SIG-M5 treated with dmso at 0.1 percent for 504 hours (cell line): ENCODE results near the gene ST14.
"Not testable (repeated sequence)": the region's sequence is repeated elsewhere in the genome, so short reads cannot be mapped to it uniquely, and the experiment has no call there.

ENCODE experiments used
- DNase-seq: peaks from one replicate; lab custom pipeline; 2025; ENCODE audit not compliant: unreplicated experiment; lab: John Stamatoyannopoulos, UW

ST14 gene

GRCh38 chr11:130223291-130223971 lies 63.8 kb downstream of the ST14 start:
- DNase-seq = no peak

GRCh38 chr11:130227373-130227772 lies 67.8 kb downstream of the ST14 start:
- no peak for DNase-seq

- not testable (repeated sequence) for DNase-seq
These were observed 73.9 kb downstream of the ST14 start for GRCh38 chr11:130233486-130233885.

GRCh38 chr11:130233888-130234287 lies 74.3 kb downstream of the ST14 start:
- DNase-seq = not testable (repeated sequence)

DNA sequence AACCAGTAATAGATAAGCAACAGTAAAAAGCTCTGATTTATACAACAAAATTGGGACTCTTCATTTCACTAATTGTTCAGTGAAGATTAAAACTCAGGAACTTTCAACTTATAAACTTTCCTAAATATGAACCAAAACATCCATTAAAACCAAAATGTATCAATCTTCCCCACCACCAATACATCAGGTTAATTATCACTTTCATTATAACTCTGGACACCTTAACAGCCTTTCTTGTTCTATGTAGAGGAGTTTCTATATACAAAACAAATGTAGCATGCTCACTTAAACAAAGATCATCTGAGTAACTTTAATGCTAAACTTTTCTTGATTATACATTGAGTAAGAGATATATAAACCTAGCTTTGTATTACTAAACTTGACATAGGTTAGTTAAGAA lies 74.7 kb downstream of the ST14 start:
- DNase-seq = no peak

GRCh38 chr11:130237282-130238006 lies 77.9 kb downstream of the ST14 start:
- no peak for DNase-seq

GRCh38 chr11:130241713-130242112 lies 82.1 kb downstream of the ST14 start:
- DNase-seq = no peak

DNA sequence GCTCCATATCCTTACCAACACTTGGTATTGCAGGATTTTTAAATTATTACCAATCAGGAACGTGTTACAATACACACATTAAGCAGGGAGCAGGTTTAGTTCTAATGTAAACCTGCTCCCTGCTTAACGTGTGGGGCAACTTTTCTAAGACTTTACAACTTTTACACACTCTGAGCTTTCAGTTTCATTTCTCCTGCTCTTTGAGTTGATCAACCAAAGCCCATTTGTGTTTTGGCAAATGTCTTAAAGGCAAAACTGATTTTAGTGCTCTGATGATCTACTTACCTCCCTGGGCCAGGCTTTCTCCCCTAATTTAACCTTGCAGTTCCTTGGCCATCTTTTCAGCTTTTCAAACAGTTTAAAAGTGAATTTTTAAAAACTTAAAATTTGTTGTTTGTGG lies 84.2 kb downstream of the ST14 start:
- DNase-seq = peak; percentile 6

DNA sequence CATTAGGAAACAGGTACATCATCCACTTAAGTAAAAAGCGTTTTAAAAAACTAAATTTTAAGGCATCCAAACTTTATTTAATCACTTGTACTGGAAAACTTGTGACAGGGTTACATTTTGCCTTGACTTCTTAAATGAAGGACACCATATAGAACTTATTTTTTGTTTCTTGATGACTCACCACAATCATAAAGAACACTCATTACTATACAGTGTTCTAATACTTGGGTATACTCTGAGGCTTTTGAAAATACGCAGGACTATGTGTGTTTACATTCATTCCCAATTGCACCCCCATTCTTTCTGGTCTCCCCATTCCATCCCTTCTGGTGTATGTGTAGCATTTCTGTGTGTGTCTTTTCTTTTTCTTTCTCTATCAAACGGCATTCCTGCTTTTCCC lies 85.3 kb downstream of the ST14 start:
- DNase-seq = no peak

DNA sequence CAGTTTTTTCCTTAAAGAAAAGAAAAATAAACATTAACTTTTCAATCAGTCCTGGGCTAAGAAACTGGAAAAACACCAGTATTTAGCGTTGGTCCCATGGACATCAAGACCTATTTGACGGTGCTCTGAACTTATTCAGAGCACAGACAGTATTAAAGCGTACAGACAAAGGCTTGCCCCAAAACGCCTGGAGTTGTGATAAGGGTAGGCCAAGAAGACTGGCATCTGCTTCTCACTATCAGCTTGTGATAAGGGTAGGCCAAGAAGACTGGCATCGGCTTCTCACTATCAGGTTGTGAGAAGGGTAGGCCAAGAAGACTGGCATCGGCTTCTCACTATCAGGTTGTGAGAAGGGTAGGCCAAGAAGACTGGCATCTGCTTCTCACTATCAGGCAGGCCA lies 85.8 kb downstream of the ST14 start:
- not testable (repeated sequence) for DNase-seq

DNA sequence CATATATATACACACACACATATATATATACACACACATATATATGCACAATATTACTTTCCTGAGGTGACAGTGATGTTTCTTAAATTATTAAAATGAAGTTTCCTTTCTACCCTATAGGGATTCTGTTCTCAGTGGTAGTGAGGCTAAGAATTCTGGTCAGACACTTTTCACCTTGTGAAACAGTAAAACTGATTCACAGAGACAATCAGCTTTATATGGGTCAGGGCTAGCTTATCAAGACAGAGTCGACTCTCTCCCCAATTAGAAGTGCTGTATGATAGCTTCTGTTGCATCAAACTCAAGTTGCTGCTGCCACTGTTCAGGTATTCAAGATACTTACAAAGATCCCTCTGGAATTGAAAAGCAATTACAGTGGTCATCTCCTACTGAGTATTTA lies 86.7 kb downstream of the ST14 start:
- DNase-seq = no peak

DNA sequence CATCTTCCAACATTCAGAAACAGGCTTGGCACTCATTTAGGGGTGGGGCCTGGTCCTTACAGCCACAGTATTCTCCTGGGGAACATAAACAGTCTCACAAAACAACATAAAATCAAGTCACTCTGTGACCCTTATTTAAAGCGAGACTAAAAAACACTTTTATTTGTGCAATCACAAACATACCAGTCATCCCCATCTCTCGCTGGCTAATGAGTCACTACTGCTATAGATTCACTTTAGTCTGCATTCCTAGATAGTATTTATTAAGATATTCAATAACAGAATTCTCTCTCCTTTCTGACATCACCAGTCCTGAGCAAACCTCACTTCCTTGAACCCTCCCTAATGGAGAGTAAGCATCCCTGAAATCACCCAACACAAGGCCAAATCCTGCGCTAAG lies 87.2 kb downstream of the ST14 start:
- DNase-seq = no peak

- no peak for DNase-seq
These were observed 87.7 kb downstream of the ST14 start for GRCh38 chr11:130247319-130247718.

DNA sequence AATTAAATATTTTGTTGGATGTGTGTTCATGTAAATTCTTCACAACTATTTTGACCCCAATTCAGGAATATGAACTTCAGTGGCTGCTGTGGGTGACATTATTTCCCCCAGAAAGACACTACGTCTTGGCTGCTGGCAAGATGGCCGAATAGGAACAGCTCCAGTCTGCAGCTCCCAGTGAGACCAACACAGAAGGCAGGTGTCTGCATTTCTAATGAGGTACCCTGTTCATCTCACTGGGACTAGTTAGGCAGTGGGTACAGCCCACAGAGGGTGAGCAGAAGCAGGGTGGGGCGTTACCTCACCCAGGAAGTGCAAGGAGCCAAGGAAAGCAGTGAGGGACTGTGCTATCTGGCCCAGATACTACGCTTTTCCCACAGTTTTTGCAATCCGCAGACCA lies 89.8 kb downstream of the ST14 start:
- DNase-seq = no peak

DNA sequence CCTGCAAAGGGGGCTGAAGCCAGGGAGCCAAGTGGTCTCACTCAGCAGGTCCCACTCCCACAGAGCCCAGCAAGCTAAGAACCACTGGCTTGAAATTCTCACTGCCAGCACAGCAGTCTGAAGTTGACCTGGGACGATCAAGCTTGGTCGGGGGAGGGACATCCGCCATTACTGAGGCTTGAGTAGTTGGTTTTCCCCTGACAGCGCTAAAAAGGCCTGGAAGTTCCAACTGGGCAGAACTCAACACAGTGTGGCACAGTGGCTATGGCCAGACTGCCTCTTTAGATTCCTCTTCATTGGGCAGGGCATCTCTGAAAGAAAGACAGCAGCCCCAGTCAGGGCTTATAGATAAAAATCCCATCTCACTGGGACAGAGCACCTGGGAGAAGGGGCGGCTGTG lies 90.3 kb downstream of the ST14 start:
- not testable (repeated sequence) for DNase-seq

DNA sequence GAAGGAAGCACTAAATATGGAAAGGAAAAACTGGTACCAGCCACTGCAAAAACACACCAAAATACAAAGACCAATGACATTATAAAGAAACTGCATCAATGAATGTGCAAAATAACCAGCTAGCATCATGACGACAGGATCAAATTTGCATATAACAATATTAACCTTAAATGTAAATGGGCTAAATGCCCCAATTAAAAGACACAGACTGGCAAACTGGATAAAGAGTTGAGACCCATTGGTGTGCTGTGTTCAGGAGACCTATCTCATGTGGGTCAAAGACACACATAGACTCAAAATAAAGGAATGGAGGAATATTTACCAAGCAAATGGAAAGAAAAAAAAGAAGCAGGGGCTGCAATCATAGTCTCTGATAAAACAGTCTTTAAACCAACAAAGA lies 92.2 kb downstream of the ST14 start:
- not testable (repeated sequence) for DNase-seq
